Stimulated activated CD8-positive, alpha-beta memory T cell treated with anti-CD3 and anti-CD28 coated beads, Interleukin-15, amount 100 ng/mL, for 1 hour (primary cell): ENCODE results near the gene KCNJ4.

Source experiments
- DNase-seq: peaks from one replicate; pipeline ENCODE4 v3.0.0-alpha.2; 2020; ENCODE audit warnings: low read depth

The KCNJ4 gene

GRCh38 chr22:38429499-38430068 lies 25.4 kb downstream of the KCNJ4 start:
- no peak for DNase-seq

GRCh38 chr22:38428714-38429113 lies 26.3 kb downstream of the KCNJ4 start:
- DNase-seq = no peak

GRCh38 chr22:38427940-38428339 lies 27.1 kb downstream of the KCNJ4 start:
- DNase-seq = no peak

GRCh38 chr22:38427465-38427864 lies 27.5 kb downstream of the KCNJ4 start:
- no peak for DNase-seq

- no peak for DNase-seq
Measured at GRCh38 chr22:38426628-38427027, 28.4 kb downstream of the KCNJ4 start.

- no peak for DNase-seq
Measured at GRCh38 chr22:38424525-38425080, 30.4 kb downstream of the KCNJ4 start.

GRCh38 chr22:38423512-38424503 lies 31.2 kb downstream of the KCNJ4 start:
- no peak for DNase-seq

GRCh38 chr22:38422611-38423511 lies 32.1 kb downstream of the KCNJ4 start:
- DNase-seq = no peak

GRCh38 chr22:38420734-38421133 lies 34.3 kb downstream of the KCNJ4 start:
- DNase-seq = no peak

- DNase-seq = no peak
Measured at GRCh38 chr22:38419858-38420160, 35.2 kb downstream of the KCNJ4 start.

- no peak for DNase-seq
Measured at GRCh38 chr22:38419121-38419857, 35.7 kb downstream of the KCNJ4 start.

GRCh38 chr22:38418589-38418988 lies 36.4 kb downstream of the KCNJ4 start:
- no peak for DNase-seq

GRCh38 chr22:38417252-38418060 lies 37.5 kb downstream of the KCNJ4 start:
- no peak for DNase-seq

- no peak for DNase-seq
Measured at GRCh38 chr22:38416621-38417251, 38.3 kb downstream of the KCNJ4 start.

GRCh38 chr22:38415561-38416321 lies 39.3 kb downstream of the KCNJ4 start:
- no peak for DNase-seq

- DNase-seq = no peak
Measured at GRCh38 chr22:38415046-38415445, 40.0 kb downstream of the KCNJ4 start.

- no peak for DNase-seq
Measured at GRCh38 chr22:38414009-38414395, 41.0 kb downstream of the KCNJ4 start.

- DNase-seq = no peak
Measured at GRCh38 chr22:38413085-38414008, 41.7 kb downstream of the KCNJ4 start.
